Fibroblast of lung (primary cell): Measurements from ENCODE around the gene KCNK6. TPM values are rescaled to one million over a fixed set of nuclear protein-coding genes. Genes with fewer than 3 reads are reported as not detected.
"Not testable (repeated sequence)": the region's sequence is repeated elsewhere in the genome, so short reads cannot be mapped to it uniquely, and the experiment has no call there.

Source experiments
- DNase-seq, 2 donors: peaks; one replicate each; pipeline versions ENCODE4 v3.0.0 to v3.0.0-alpha.2; 2010; ENCODE audit warnings: low read depth in 2 of 2
- H2AFZ ChIP-seq: 2 replicates; pipeline ENCODE4 v1.5.1; 2012; ENCODE audit warnings: low read length, control low read depth, inconsistent platforms
- H3K27ac ChIP-seq: 2 replicates; pipeline ENCODE4 v1.5.1; 2011; ENCODE audit warnings: low read length, control low read depth; ENCODE audit not compliant: insufficient read depth
- H3K27me3 ChIP-seq: 2 replicates; pipeline ENCODE4 v1.5.1; 2011; ENCODE audit warnings: mild to moderate bottlenecking, low read length; ENCODE audit not compliant: control insufficient read depth, insufficient read depth
- H3K36me3 ChIP-seq: 2 replicates; pipeline ENCODE4 v1.5.1; 2011; ENCODE audit warnings: low read length; ENCODE audit not compliant: control insufficient read depth, insufficient read depth
- H3K4me1 ChIP-seq: 2 replicates; pipeline ENCODE4 v1.5.1; 2011; ENCODE audit warnings: low read length; ENCODE audit not compliant: control insufficient read depth, insufficient read depth; ENCODE audit errors: extremely low read depth
- H3K4me2 ChIP-seq: 2 replicates; pipeline ENCODE4 v1.5.1; 2011; ENCODE audit warnings: low read length, control low read depth; ENCODE audit not compliant: insufficient read depth; ENCODE audit errors: extremely low read depth
- H3K4me3 ChIP-seq, 4 experiments: fragments of 200-600 bp in 1 of 4; sonication (generic) in 1 of 4; replicated peaks in 1 of 4; 2 replicates each; pipeline ENCODE4 v1.5.1; 2011 to 2016; ENCODE audit warnings: low read length in 4 of 4, low read depth in 3 of 4, mild to moderate bottlenecking in 3 of 4, control low read depth in 2 of 4, inconsistent platforms in 1 of 4, mixed read lengths in 1 of 4; ENCODE audit not compliant: insufficient read depth in 1 of 4; ENCODE audit errors: control extremely low read depth in 1 of 4
- H3K79me2 ChIP-seq: 2 replicates; pipeline ENCODE4 v1.5.1; 2012; ENCODE audit warnings: mild to moderate bottlenecking, low read length, inconsistent platforms; ENCODE audit not compliant: control insufficient read depth, insufficient read depth
- H3K9ac ChIP-seq: 2 replicates; pipeline ENCODE4 v1.5.1; 2011; ENCODE audit warnings: mild to moderate bottlenecking, low read length, control low read depth; ENCODE audit not compliant: insufficient read depth
- H3K9me3 ChIP-seq: 2 replicates; pipeline ENCODE4 v1.5.1; 2012; ENCODE audit warnings: low read depth, low read length; ENCODE audit not compliant: control insufficient read depth, insufficient read depth
- H4K20me1 ChIP-seq: 2 replicates; pipeline ENCODE4 v1.5.1; 2011; ENCODE audit warnings: low read length; ENCODE audit not compliant: control insufficient read depth, insufficient read depth; ENCODE audit errors: extremely low read depth
- EZH2 ChIP-seq: IDR thresholded peaks from 2 replicates; pipeline ENCODE4 v1.5.1; 2012; ENCODE audit warnings: low read length, control low read depth, mild to moderate bottlenecking; ENCODE audit errors: missing control alignments
- polyA plus RNA-seq, 2 donors: library from polyadenylated mRNA; depleted of rRNA in 1 of 2; stranded (reverse) in 1 of 2; unstranded in 1 of 2; fragments of >200 nt; gene quantifications; 2 replicates each; pipeline ENCODE4 v1.2.1, GENCODE V29; 2011 to 2012; ENCODE audit warnings: missing spikeins in 1 of 2
- total RNA-seq: library from RNA; depleted of rRNA; stranded (reverse); fragments of >200 nt; gene quantifications from 2 replicates; pipeline ENCODE4 v1.2.1, GENCODE V29; 2014
- TF ChIP-seq, protein P1 (sequence below), 2 donors: IDR thresholded peaks in 1 of 2; conservative IDR thresholded peaks in 1 of 2; 1 replicate in 1 of 2; 2 replicates in 1 of 2; pipeline ENCODE4 v1.5.1; 2011 to 2012; ENCODE audit warnings: low read length in 2 of 2, control low read depth in 1 of 2, inconsistent platforms in 1 of 2, low read depth in 1 of 2, mild to moderate bottlenecking in 1 of 2

The KCNK6 gene
- total and polyA plus RNA-seq, 2 donors (not counting 1 experiment from before 2014, with no cell fraction given), result 3.0 to 48.1 TPM

DNA sequence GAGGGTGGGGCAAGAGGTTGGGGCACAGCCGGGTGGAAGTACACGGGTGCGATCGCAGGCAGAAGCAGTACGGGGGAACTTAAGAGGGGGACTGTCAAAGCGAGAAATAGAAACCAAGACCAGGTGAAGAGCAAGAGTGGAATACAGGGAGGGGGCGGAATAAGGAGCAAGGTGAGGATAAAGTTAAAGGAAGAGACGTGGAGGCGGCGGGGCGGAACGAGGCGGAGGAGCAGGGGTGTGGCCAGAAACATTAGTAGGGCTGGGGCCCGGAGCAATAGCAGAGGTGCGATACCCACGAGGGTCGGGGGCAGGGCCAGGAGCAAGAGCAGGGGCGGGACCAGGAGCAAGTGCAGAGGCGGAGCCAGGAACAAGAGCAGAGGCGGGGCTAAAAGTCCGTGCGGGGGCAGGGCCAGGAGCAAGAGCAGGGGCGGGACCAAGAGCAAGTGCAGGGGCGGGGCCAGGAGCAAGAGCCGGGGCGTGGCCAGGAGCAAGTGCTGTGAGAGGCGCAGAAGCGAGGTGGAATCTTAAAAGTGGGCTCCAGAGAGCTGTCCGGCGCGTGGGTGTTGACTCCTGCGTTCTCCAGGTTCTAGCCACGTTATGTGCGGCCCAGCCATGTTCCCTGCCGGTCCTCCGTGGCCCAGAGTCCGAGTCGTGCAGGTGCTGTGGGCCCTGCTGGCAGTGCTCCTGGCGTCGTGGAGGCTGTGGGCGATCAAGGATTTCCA, 17.2 kb downstream of the KCNK6 start:
- peak overlapping the region; percentile 69 for H3K27ac ChIP-seq
- H3K36me3 ChIP-seq, result no peaks in the 10 kb centered on the region
- H3K9ac ChIP-seq, result no peak overlapping the region
- no peaks in the 10 kb centered on the region for H3K27me3 ChIP-seq
- H3K79me2 ChIP-seq, result no peaks in the 10 kb centered on the region
- H3K4me3 ChIP-seq, result peak overlapping the region; percentile 84 to 93 (median 92)
- peaks cover 2% of the 10 kb centered on the region for H3K4me1 ChIP-seq
- peak overlapping the region; percentile 96 for H2AFZ ChIP-seq
- no peaks in the 10 kb centered on the region for H3K9me3 ChIP-seq
- DNase-seq, result peak; percentile 86 to 87
- H3K4me2 ChIP-seq, result peak overlapping the region; percentile 100
- TF ChIP-seq, protein P1, sequence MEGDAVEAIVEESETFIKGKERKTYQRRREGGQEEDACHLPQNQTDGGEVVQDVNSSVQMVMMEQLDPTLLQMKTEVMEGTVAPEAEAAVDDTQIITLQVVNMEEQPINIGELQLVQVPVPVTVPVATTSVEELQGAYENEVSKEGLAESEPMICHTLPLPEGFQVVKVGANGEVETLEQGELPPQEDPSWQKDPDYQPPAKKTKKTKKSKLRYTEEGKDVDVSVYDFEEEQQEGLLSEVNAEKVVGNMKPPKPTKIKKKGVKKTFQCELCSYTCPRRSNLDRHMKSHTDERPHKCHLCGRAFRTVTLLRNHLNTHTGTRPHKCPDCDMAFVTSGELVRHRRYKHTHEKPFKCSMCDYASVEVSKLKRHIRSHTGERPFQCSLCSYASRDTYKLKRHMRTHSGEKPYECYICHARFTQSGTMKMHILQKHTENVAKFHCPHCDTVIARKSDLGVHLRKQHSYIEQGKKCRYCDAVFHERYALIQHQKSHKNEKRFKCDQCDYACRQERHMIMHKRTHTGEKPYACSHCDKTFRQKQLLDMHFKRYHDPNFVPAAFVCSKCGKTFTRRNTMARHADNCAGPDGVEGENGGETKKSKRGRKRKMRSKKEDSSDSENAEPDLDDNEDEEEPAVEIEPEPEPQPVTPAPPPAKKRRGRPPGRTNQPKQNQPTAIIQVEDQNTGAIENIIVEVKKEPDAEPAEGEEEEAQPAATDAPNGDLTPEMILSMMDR (conservative IDR thresholded peaks at IDR 0.05 in 1 of 2, IDR thresholded peaks at IDR 0.05 in 1 of 2; ENCODE audit: low read depth in 1 of 2, low read length in 2 of 2), result no peak
- TF ChIP-seq EZH2, result no peak
- H4K20me1 ChIP-seq, result no peaks in the 10 kb centered on the region

GRCh38 chr19:38337360-38337653, 17.7 kb downstream of the KCNK6 start:
- Histone ChIP-seq H2AFZ (peak overlapping the region; percentile 60), H3K4me1 (peaks cover 2% of the 10 kb centered on the region), H3K9ac (no peak overlapping the region), H3K27me3 (no peaks in the 10 kb centered on the region), H3K79me2 (no peaks in the 10 kb centered on the region), H3K4me3 (peak overlapping the region in 3 of 4 experiments; percentile 3 to 90 (median 19)), H3K27ac (no peak overlapping the region), H4K20me1 (no peaks in the 10 kb centered on the region), H3K9me3 (no peaks in the 10 kb centered on the region), H3K4me2 (peak overlapping the region; percentile 100), H3K36me3 (no peaks in the 10 kb centered on the region)
- no peak for DNase-seq
- no peak for TF ChIP-seq EZH2
- TF ChIP-seq, protein P1 (conservative IDR thresholded peaks at IDR 0.05 in 1 of 2, IDR thresholded peaks at IDR 0.05 in 1 of 2; ENCODE audit: low read depth in 1 of 2, low read length in 2 of 2), result no peak

- H3K4me3 ChIP-seq, H3K4me1 ChIP-seq, H3K9me3 ChIP-seq, H3K36me3 ChIP-seq, H2AFZ ChIP-seq, H3K9ac ChIP-seq, H3K27me3 ChIP-seq, H3K79me2 ChIP-seq, H4K20me1 ChIP-seq, H3K27ac ChIP-seq, H3K4me2 ChIP-seq: not testable (repeated sequence)
- peak in 1 of 2 donors; percentile 39 for DNase-seq
These were observed 19.4 kb downstream of the KCNK6 start for GRCh38 chr19:38339011-38339410.
